HG02798 (cell line): Measurements from ENCODE around the gene MRTFB.
"Not testable (repeated sequence)": the region's sequence is repeated elsewhere in the genome, so short reads cannot be mapped to it uniquely, and the experiment has no call there.

Experiments used
- ATAC-seq: cut with Tn5 transposase; IDR thresholded peaks from one replicate; pipeline ENCODE4 v1.9.1; 2021; ENCODE audit warnings: mild to moderate bottlenecking; ENCODE audit not compliant: unreplicated experiment, poor library complexity

Gene MRTFB

GRCh38 chr16:14179116-14179515, 108.0 kb downstream of the MRTFB start:
- ATAC-seq: no peak

GRCh38 chr16:14180481-14180944, 109.4 kb downstream of the MRTFB start:
- no peak for ATAC-seq

DNA sequence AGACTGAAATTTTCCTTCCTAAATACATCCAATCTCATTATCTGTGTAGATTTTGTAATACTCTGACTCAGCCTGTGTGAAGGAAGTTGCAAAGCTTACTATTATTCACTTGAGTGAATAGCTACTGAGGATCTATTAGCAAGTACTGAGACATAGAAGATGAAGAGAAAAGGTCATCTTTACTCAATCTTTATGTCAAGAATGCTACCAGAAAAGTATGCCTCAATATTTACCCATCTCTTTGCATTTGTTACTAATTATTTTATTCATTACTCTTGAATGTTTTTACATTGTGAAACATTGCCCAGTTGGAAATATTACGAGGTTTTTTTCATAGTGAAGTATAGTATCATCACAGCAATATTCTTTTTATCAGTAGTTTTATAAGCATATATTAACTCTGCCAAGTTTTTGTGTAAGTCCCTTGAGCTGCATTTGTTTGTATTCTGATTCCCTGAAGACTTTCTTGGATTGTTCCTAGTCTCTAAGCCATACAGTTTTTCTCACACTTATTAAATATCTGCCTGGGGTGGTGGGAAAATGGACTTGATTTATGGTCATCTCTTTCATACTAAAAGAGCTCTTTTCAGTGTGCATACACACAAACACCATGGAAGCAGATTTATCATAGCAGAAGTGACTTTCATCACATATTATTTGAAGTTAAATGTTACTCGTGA, 110.4 kb downstream of the MRTFB start:
- ATAC-seq: no peak

DNA sequence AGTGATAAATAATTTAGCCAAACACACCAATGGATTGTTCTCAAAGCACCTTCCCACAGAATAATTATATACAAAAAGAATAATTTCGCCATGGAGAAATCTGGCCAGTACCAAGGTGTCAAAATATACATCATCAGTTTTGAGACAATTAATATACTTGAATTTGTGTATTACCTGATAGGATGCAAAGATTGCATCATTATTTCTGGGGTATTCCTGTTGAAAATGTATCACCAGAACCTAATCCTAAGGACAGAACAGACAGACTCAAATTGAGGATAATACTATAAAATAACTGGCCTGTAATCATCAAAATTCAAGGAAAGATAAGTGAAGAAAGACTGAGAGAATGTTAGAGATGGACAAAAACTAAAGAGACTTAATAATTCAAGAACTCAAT, 111.9 kb downstream of the MRTFB start:
- ATAC-seq: no peak

GRCh38 chr16:14183962-14184361, 112.8 kb downstream of the MRTFB start:
- ATAC-seq: not testable (repeated sequence)

DNA sequence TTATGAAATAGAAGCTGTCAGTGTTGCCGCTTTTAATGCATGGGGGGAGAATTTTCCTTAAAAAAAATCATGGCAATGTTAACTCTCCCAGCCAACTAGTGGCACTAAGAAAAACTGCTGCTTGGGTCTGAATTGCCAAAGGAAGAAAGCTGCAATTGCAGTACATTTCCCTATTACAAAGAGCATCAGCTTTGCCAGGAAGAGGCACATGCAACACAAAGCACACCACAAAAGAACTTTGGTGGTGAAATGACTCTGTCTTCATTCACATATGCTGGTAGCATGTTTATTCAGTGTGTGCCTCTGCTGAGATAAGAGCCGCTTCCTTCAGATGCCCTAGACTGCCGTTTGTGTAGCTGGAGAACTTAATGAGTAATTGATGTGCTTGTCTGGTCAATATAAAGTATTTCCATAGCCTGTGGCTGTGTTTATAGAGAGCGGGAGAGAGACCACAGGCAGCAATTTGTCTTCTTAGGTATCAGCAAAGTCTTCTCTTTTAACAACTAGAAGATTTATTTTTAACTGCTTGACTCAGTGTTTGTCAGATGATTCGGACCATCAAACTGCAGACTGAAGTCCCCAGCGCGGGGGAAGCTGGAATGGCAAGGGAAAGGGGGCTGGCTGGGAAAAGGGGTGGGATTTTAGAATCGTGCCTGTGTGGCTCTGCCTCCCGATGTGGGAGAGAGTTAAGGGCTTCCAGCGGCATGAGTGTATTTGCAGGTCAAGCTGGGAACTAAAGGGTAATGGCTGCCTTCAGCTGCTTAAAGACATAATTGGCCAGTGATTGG, 115.1 kb downstream of the MRTFB start:
- no peak for ATAC-seq

- no peak for ATAC-seq
These were observed 115.7 kb downstream of the MRTFB start for GRCh38 chr16:14186795-14187221.

DNA sequence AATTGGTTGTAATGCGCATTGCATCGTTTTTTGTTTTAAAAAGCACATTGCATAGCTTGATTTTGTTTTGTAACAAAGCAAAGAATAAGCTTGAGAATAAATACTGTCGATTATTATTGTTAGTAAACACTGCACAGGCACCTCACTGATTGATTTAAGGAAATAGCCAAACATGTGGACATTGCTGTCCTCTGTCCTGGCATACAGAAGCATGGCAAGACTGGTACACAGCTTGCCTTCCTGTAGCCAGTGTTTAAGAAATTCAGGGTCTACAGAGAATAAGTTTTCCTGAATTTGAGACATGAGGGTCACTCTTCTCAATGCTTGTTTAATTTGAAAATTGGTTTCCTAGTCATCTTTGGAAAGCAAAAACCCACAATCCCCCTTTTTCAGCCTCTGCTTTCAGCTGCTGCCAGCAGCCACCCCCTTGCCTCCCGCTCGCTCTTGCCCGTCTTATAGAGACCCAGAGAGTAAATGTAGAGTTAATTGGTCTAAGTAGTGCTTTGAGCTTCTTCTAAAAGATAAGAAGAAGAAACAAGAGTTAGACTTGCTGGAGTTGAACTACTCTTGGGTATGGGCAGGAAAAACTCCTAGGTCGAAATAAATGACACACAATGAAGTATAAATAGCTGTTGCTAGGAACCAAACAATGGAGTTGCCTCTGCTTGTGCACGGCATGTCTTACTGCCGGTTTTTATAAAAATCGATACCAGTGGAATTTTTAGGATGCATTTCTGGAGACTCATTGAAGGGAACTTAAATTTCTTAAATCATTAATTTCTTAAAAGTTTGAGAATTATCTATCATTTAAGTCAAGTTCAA, 116.6 kb downstream of the MRTFB start:
- ATAC-seq: no peak

- ATAC-seq: peak; percentile 88
These were observed 122.3 kb downstream of the MRTFB start for GRCh38 chr16:14193316-14193871.

- no peak for ATAC-seq
These were observed 123.6 kb downstream of the MRTFB start for GRCh38 chr16:14194721-14195120.

- ATAC-seq: no peak
These were observed 124.9 kb downstream of the MRTFB start for GRCh38 chr16:14196011-14196410.

DNA sequence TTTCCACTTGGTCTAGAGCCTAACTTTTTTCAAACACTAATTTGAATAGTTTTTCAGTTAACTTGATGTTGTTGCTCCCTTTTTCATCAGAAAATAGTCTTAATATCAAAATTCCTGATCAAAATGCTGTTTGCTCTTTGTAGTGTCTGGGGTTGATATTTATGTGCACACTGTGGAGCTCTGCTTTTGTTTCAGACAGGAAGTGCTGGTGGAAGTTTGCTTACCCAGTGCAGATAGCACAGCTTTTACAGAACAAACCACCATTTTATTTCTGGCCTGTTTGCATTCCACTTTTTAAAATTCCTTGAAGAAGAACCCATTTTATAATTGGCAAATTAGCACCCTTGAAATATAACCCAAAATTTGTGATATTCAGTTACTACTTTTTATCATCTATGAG, 125.4 kb downstream of the MRTFB start:
- no peak for ATAC-seq

- no peak for ATAC-seq
These were observed 126.9 kb downstream of the MRTFB start for GRCh38 chr16:14198012-14198411.

DNA sequence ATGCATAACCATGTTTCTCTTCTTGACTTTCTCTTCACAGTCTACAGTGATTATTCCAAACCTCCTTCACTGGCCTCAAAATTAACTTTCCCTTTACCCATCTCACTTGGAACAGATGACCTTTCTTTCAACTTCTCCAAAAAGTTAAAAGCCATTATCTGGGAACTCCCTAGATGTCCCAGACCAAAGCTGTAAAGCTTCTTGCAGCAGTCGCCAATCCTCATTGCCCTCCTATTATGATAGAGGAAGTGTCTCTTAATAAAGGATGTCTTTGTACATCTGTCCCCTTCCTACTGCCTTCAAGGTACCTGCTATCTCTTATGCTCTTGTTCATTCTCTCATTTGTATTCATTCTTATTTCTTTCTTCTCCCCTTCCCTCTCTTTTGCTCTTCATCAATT, 127.5 kb downstream of the MRTFB start:
- no peak for ATAC-seq

GRCh38 chr16:14199199-14199598, 128.1 kb downstream of the MRTFB start:
- no peak for ATAC-seq

DNA sequence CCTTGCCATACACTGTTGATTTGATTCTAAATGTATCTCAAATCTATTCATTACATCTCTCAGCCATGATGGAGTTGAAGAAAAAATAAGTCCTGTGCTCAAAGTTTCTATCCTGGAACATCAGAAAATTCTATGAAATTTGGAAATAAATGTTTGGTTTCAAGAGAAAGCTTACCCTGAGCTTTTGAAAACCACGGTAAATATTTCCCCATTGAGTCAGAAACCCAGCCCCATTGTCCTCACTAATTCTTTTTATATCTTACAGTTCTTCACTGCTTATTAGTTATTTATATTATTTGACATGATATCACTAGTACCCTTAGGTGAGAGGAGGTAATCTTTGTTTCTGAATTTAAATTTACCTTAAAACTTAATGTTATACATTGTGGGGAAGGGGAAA, 128.5 kb downstream of the MRTFB start:
- no peak for ATAC-seq

GRCh38 chr16:14202095-14202494, 131.0 kb downstream of the MRTFB start:
- no peak for ATAC-seq

DNA sequence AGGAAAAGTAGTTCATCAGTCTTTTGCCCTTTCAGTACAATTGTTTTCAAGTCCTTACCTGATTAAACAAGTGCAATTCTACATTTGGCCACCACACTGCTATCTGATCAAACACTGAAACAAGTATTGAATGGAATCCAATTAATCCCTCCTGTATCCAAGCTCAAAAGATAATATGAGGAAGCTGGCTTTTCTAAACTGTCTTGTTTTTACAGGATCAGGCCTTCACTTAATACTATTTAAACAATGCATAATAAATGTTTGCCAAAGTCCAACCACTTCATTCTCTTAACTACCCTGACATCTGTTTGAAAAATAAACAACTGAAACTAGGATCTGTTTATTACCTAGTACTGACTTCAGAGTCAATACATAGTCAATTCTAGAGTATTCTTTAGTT, 131.6 kb downstream of the MRTFB start:
- ATAC-seq: no peak

DNA sequence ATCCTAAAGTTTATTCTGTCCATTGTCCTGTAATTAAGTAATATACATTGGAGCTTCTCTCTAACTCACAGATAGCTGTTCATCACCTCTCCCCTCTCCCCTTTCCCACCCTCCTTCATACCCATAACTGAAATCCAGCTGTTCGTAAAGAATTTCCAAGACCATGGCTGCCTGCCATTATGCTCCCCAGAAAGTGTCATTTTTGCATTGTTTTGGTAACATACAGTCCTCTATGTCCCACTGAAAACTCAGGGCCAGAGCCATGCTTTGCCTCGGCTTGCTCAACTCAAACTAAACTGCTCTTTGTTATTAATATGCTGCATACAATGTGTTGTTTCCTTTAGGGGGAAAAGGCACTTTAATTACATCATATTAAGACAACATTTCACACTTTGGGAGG, 132.0 kb downstream of the MRTFB start:
- no peak for ATAC-seq

DNA sequence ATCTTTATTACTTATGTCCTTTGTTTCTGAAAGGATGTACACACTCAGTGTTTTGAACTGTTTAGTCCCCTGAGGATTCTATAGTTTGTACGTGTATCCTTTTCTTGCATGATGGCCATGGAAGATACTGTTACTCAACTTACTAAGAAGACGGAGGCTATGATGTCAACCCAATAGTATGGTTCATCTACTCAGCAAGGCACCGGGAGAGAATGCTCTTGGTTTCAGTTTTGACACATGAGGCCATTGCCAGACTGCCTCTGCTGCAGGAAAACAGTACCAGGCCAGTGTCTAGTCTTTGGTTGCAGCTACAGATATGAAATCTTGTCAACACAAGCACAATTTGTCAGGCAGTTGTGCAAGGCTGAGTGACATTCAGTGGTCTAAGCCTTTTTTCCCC, 134.5 kb downstream of the MRTFB start:
- no peak for ATAC-seq
